Activated T-cell treated with anti-CD3 and anti-CD28 coated beads, Interleukin-2, amount 50 U/mL, for 4 hours (primary cell): ENCODE data around the gene GRK5. TPM values are rescaled to one million over a fixed set of nuclear protein-coding genes. Genes with fewer than 3 reads are reported as not detected.
"Not testable (repeated sequence)": the region's sequence is repeated elsewhere in the genome, so short reads cannot be mapped to it uniquely, and the experiment has no call there.

Experiments
- ATAC-seq, 2 donors: fragments of 200-7000 bp; cut with Tn5 transposase; one replicate each; pipeline ENCODE4 v1.10.0; 2021
- DNase-seq: peaks from one replicate; pipeline ENCODE4 v3.0.0-alpha.2; 2020
- H3K27me3 Mint-ChIP-seq: one replicate; pipeline ENCODE4 v1.8.0; 2021; ENCODE audit warnings: low read depth, mixed read lengths
- H3K36me3 Mint-ChIP-seq: one replicate; pipeline ENCODE4 v1.8.0; 2022; ENCODE audit warnings: mixed read lengths; ENCODE audit not compliant: insufficient read depth
- H3K4me1 Mint-ChIP-seq: one replicate; pipeline ENCODE4 v1.8.0; 2021; ENCODE audit warnings: low read depth, mixed read lengths
- H3K4me3 Mint-ChIP-seq: one replicate; pipeline ENCODE4 v1.8.0; 2021; ENCODE audit warnings: mild to moderate bottlenecking, moderate library complexity, mixed read lengths
- H3K9me3 Mint-ChIP-seq: one replicate; pipeline ENCODE4 v1.8.0; 2021; ENCODE audit warnings: mixed read lengths
- total RNA-seq, 3 donors: library from RNA; stranded (reverse); gene quantifications; one replicate each; pipeline ENCODE4 v1.2.1, GENCODE V29; 2021

Gene GRK5
- total RNA-seq, 3 donors from 2014 or later = 14.0 to 15.6 (median 15.3) TPM

DNA sequence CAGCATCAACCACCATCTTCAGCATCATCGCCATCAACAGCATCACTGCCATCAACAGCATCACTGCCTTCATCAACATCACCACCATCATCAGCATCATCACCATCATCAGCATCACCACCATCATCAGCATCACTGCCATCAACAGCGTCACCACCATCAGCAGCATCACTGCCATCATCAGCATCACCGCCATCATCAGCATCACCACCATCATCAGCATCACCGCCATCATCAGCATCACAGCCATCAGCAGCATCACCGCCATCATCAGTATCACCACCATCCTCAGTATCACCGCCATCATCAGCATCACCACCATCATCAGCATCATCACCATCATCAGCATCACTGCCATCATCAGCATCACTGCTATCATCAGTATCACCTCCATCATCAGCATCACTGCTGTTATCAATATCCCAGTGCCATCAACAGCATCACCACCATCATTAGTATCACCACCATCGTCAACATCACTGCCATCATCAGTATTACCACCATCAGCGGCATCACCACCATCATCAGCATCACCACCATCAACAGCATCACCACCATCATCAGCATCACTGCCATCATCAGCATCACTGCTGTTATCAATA is 220.0 kb downstream of the GRK5 start:
- Mint-ChIP-seq H3K4me3 (no peak overlapping the region), H3K4me1 (peaks cover 15% of the 10 kb centered on the region), H3K36me3 (peaks cover 26% of the 10 kb centered on the region), H3K27me3 (no peaks in the 10 kb centered on the region), H3K9me3 (no peaks in the 10 kb centered on the region)
- ATAC-seq (no peak), DNase-seq (no peak)

DNA sequence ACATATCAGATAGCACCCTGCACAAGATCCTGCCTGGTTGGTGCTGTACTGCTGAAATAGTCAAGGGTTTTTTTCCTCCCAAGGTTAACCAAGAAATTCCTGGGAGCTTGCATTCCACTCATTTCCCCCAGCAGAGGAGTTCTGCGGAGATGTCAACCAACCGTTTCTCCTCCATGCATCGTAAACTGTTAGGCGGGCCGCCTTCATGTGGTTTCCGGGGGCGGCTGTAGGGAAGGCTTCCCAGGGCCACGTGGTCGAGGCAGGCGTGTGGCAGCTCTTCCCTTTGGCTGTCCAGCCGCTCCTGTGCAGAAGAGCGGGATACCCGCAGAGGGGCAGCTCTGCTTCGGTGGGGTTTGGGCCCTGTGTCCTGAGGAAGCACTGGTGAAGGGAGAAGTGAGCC is 221.4 kb downstream of the GRK5 start:
- Mint-ChIP-seq H3K4me3 (no peak overlapping the region), H3K9me3 (no peaks in the 10 kb centered on the region), H3K27me3 (no peaks in the 10 kb centered on the region), H3K4me1 (peaks cover 15% of the 10 kb centered on the region), H3K36me3 (peaks cover 26% of the 10 kb centered on the region)
- ATAC-seq (no peak), DNase-seq (no peak)

DNA sequence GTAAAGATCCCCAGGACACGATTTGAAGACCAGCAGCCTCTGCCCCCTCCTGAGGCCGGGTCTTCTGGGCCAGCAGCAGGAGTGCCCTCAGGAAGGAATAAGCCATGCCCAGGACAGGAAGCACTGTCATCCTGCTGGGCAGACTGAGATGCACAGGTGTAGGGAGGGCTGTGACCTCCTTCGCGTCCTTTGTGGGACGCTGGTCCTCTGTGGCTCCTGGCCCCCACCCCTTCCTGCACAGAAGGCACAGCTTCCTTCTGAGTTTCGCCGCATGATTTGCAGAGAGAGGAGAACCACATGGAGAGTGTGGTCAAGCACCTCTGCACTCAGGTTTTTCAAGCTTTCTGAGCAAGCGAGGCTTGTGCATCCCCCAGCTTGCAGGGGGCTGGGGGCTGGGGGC is 222.4 kb downstream of the GRK5 start:
- Mint-ChIP-seq H3K36me3 (peaks cover 33% of the 10 kb centered on the region), H3K4me3 (no peak overlapping the region), H3K9me3 (peaks cover 4% of the 10 kb centered on the region), H3K4me1 (peaks cover 15% of the 10 kb centered on the region), H3K27me3 (no peaks in the 10 kb centered on the region)
- DNase-seq = no peak
- no peak for ATAC-seq

DNA sequence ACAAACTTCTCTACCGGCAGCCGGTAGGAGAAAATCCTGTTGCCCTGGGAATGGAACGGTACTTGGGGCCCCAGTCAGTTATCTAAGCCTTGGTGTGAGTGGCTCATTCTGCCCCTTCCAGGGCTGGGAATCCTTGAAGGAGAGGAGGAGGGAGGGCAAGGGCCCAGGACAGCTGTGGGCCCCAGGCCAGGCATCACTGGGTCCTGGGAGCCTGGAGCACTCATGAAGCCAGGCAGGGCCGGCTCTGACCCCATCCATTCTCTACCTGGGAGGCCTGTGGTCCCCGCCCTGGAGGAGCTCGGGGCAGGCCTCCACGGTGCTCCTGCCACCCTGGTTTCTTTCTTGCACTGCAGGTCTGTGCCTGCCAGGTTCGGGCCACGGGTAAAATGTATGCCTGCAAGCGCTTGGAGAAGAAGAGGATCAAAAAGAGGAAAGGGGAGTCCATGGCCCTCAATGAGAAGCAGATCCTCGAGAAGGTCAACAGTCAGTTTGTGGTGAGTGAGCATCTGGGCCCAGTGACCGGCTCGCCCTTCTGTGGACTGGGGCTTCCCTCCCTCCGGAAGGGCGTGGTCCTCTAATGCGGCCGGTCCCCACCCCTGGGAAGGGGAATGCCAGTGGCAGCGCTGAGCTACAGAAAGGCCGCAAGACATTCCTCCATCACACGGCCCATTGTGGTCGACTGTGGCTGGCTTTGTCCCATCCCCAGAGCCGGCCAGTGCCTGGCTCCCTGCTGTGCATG is 223.8 kb downstream of the GRK5 start:
- ATAC-seq (no peak), DNase-seq (no peak)
- Mint-ChIP-seq H3K9me3 (peaks cover 4% of the 10 kb centered on the region), H3K27me3 (no peaks in the 10 kb centered on the region), H3K4me1 (peaks cover 15% of the 10 kb centered on the region), H3K4me3 (no peak overlapping the region), H3K36me3 (peaks cover 36% of the 10 kb centered on the region)

DNA sequence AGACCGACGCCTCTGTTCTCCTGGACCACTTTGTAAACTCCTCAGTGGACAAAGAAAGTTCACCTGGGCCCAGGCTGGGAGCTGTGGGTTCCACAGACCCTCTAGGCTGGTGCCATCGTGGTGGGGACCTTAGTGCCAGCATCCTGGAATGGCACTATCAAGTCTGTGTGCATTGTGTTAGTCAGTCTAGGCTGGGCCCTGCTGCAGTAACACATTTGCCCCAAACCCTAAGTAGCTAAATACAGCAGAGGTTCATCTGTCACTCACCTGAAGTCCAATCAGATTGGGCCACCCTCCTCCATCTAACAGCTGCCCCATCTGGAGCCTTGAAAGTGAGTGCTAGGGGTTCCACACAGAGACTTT is 224.4 kb downstream of the GRK5 start:
- peaks cover 15% of the 10 kb centered on the region for H3K4me1 Mint-ChIP-seq
- ATAC-seq (no peak), DNase-seq (no peak)
- H3K9me3 Mint-ChIP-seq = peaks cover 4% of the 10 kb centered on the region
- H3K4me3 Mint-ChIP-seq = no peak overlapping the region
- no peaks in the 10 kb centered on the region for H3K27me3 Mint-ChIP-seq
- H3K36me3 Mint-ChIP-seq = peaks cover 36% of the 10 kb centered on the region

DNA sequence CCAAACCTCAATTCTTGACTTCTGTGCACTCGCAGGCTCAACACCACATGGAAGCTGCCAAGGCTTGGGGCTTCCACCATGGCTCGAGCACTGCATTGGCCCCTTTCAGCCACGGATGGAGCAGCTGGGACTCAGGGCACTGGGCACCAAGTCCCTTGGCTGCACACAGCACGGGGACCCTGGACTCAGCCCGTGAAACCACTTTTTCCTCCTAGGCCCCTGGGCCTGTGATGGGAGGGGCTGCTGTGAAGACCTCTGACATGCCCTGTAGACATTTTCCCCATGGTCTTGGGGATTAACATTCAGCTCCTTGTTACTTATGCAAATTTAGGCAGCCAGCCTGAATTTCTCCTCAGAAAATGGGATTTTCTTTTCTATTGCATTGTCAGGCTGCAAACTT is 227.6 kb downstream of the GRK5 start:
- H3K36me3 Mint-ChIP-seq = peaks cover 34% of the 10 kb centered on the region
- not testable (repeated sequence) for H3K4me3 Mint-ChIP-seq, H3K9me3 Mint-ChIP-seq, H3K4me1 Mint-ChIP-seq, ATAC-seq, H3K27me3 Mint-ChIP-seq, DNase-seq

DNA sequence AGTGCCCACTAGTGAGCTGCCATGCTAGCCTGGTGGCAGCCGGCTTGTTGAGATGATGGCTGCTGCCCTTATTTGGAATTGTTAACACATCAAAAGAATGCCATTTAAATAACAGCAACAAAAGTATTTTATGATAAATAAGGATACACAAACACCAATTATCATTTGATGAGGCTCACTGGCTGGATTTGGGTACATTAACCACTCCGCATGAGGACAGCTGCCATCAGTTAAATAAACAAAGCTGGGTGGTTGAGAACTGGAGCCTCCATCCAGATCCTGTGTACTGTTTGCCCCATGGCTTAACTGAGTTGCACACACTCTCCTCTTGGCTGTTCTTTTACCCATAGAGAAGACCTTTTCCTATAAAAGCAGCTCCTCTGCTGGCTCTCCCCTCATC is 231.3 kb downstream of the GRK5 start:
- ATAC-seq (no peak), DNase-seq (no peak)
- Mint-ChIP-seq H3K9me3 (peaks cover 4% of the 10 kb centered on the region), H3K27me3 (no peaks in the 10 kb centered on the region), H3K36me3 (peaks cover 21% of the 10 kb centered on the region), H3K4me3 (no peak overlapping the region), H3K4me1 (no peaks in the 10 kb centered on the region)

DNA sequence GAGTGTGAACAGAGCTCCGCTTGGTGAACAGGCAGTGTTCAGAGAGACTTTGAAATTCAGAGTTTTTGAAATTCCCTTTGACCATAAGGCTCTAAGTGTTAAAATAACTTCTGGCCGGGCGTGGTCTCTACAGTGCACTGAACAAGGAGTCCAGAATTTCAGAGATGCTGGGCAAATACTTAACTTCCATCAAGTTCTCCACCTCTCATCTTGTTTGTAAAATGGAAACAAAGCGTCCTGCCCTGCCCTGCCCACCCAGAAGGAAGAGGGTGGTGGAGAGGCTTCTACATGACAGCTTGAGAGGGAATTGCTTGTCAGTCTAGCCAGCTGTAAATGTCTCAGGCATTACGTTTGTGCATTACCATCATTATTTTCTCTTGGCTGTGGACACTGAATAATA is 232.6 kb downstream of the GRK5 start:
- no peaks in the 10 kb centered on the region for H3K4me1 Mint-ChIP-seq
- H3K4me3 Mint-ChIP-seq = no peak overlapping the region
- H3K36me3 Mint-ChIP-seq = peaks cover 9% of the 10 kb centered on the region
- no peaks in the 10 kb centered on the region for H3K9me3 Mint-ChIP-seq
- DNase-seq (no peak), ATAC-seq (no peak)
- H3K27me3 Mint-ChIP-seq = no peaks in the 10 kb centered on the region

DNA sequence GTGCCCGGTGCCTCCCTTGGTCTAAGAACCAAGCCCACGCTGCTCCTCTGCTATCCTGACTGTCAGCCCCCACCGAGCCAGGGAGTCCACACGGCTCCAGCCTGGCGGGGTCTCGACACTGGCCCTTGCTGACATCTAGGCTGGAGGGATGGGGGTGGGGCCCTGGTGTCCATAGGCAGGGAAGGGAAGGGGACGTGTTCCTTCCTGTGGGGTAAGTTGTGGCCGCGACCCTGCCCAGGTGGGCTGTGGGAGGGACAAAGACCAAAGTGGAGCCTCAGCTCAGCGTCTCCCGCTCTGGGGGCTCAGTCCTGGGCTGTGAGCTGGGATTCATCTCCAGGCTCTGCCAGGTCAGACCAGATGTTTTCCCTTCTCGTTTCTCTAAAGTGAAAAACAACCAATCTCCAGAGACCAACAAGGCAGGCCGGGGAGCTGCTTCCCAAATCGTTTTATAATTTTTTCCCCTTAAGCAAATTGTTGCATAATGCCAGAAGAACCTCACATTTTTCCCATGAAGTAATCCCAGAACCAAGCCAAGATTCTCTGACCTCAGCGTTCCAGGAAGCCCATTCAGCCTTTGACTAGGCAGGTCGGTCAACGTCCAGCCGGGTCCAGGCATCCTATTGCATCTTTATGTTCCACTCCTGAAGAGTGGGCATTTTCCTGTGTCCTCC is 233.9 kb downstream of the GRK5 start:
- Mint-ChIP-seq H3K27me3 (no peaks in the 10 kb centered on the region), H3K36me3 (no peaks in the 10 kb centered on the region), H3K4me3 (no peak overlapping the region), H3K9me3 (no peaks in the 10 kb centered on the region), H3K4me1 (no peaks in the 10 kb centered on the region)
- DNase-seq (no peak), ATAC-seq (no peak)

DNA sequence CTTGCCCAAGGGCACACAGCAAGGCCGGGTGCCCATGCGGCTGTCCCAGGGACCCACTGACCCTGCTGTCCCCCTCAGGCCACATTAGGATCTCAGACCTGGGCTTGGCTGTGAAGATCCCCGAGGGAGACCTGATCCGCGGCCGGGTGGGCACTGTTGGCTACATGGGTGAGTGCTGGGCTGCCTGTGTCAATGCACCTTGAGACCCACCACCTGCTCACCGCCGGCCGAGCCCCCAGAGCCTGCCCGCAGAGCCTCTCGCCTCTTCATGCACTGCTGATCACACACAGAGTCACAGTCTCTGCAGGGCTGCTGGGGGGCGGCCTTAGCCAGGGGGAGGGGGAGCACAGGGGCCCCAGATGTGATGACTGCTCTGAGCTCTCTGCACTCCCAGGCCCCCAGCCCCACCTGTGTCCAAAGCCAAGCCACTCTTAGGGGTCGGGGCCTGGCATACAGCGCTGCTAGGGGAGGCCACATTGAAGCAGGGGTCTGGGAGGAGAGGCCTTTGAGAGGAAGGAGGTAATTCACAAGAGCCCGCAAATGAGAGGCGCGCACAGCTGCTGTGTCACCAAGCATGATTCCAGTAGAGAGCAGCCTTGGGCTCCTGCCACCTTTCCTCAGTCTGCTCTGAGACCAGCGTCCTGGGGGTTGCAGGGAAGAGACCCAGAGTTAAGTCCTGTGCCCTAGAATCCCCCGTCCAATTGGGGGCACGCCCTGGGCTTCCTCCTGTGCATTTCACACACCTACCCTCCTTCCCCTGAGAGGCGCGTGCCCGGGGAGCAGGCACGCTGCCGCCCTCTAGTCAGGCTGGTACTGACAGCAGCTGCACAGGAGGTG is 234.8 kb downstream of the GRK5 start:
- Mint-ChIP-seq H3K9me3 (no peaks in the 10 kb centered on the region), H3K4me1 (no peaks in the 10 kb centered on the region), H3K36me3 (no peaks in the 10 kb centered on the region), H3K4me3 (no peak overlapping the region), H3K27me3 (no peaks in the 10 kb centered on the region)
- ATAC-seq (no peak), DNase-seq (no peak)

DNA sequence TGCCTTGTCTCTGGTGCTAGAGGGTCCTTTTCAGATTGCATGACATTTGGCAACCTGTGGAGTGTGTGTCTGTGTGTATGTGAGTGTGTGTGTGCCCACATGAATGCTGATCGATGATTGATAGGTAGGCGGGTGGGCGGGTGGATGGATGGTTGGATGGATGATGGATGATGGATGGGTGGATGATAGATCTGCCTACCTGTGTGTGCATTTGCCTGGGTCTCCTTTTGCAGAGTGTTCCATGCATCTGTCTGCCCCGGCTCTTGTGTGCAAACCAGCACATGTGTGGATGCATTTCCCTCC is 235.3 kb downstream of the GRK5 start:
- Mint-ChIP-seq H3K27me3 (no peaks in the 10 kb centered on the region), H3K9me3 (no peaks in the 10 kb centered on the region), H3K36me3 (no peaks in the 10 kb centered on the region), H3K4me3 (no peak overlapping the region), H3K4me1 (no peaks in the 10 kb centered on the region)
- no peak for ATAC-seq
- no peak for DNase-seq

DNA sequence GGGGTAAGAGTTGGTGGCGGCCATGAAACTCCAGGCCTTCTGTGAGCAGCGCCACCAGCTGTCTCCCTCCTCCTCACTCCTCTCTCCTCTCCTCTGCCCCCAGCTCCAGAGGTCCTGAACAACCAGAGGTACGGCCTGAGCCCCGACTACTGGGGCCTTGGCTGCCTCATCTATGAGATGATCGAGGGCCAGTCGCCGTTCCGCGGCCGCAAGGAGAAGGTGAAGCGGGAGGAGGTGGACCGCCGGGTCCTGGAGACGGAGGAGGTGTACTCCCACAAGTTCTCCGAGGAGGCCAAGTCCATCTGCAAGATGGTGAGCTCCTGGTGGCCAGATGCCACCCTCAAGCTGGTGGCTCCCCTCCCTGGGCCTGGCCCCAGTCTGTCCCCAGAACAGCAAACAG is 236.1 kb downstream of the GRK5 start:
- DNase-seq (no peak), ATAC-seq (no peak)
- no peaks in the 10 kb centered on the region for H3K4me1 Mint-ChIP-seq
- no peak overlapping the region for H3K4me3 Mint-ChIP-seq
- no peaks in the 10 kb centered on the region for H3K9me3 Mint-ChIP-seq
- H3K27me3 Mint-ChIP-seq = no peaks in the 10 kb centered on the region
- no peaks in the 10 kb centered on the region for H3K36me3 Mint-ChIP-seq

DNA sequence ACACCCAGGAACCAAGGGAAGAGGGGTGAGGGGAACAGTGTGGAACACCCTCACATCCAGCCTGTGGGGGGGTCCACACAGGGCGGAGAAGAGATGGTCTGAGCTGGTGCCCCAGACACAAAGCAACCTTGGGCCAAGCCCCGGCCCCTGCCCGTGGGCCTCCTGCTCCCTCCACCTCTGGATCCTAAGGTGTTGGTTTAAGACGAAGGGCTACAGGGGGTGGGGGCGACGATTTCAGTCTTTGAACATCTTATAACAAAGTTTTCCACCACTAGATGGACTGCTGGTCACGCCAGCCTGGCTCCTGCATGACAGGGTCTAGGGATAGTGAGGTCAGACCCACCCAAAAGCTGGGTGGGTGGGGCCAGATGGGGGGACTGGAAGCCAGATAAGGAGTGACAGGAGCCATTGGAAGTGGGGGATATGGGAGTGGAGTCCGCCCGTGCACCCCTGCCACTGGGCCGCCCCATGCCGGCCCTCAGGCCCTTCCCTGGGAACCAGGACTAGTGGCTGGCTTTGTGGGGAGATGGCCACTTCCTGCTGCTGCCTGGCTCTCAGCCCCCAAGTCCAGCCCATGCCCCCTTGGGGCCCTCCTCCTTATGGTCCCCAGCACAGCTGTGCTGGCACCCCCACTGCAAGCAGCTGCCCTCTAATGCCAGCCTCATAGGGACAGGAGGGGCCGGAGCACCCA is 236.7 kb downstream of the GRK5 start:
- Mint-ChIP-seq H3K27me3 (no peaks in the 10 kb centered on the region), H3K4me3 (no peak overlapping the region), H3K9me3 (no peaks in the 10 kb centered on the region), H3K36me3 (no peaks in the 10 kb centered on the region), H3K4me1 (no peaks in the 10 kb centered on the region)
- ATAC-seq (no peak), DNase-seq (no peak)

DNA sequence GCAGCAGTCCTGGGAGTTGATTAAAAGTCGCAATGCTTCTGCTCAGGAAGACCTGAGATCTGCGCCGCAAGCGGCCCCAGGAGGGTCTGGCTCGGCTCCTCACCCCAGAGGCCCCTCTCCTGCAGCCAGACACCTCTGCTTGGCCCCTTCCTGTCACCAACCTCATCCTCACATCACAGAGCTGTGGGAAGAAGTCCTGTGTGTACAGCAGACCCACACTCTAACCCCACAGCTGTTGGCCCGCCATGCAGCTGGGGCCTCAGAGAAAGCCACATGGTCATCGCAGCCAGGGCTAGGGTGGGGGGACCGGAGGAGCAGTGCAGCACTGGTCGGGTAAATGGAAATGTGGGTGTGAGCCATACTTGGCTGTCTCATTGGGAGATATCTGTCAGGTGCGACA is 237.5 kb downstream of the GRK5 start:
- Mint-ChIP-seq H3K4me3 (no peak overlapping the region), H3K9me3 (no peaks in the 10 kb centered on the region), H3K36me3 (peaks cover under 1% of the 10 kb centered on the region), H3K4me1 (no peaks in the 10 kb centered on the region), H3K27me3 (no peaks in the 10 kb centered on the region)
- ATAC-seq (no peak), DNase-seq (no peak)
